ENCODE data around the gene NRXN3. TPM values are rescaled to one million over a fixed set of nuclear protein-coding genes. Genes with fewer than 3 reads are reported as not detected.
A peak's percentile ranks its signal among the peaks of the same experiment; 100 is the strongest.

The NRXN3 gene
- polyA plus RNA-seq, 1 of the 3 experiments (the other 2 are of a cell fraction), result 1.6 TPM

- Histone ChIP-seq H3K27ac (ENCODE audit: low read depth in 2 of 2, low read length in 1 of 2) (peak overlapping the region; percentile 64 to 91; a peak in 3 of 4 replicates), H3K4me2 (peak overlapping the region; percentile 36; the same call in 1 of the 2 replicates), H3F3A (replicated peaks; ENCODE audit: insufficient read depth) (peaks cover 15% of the 10 kb centered on the region), H3K9me2 (no peaks in the 10 kb centered on the region), H2AFZ (ENCODE audit: low read depth) (no peak overlapping the region), H3K36me3 (replicated peaks in 1 of 2; ENCODE audit: control insufficient read depth in 1 of 2, insufficient read depth in 2 of 2, low read length in 1 of 2) (no peaks in the 10 kb centered on the region), H3K9ac (peak overlapping the region; percentile 16; the same call in 1 of the 2 replicates), H3K79me2 (ENCODE audit: insufficient read depth) (no peaks in the 10 kb centered on the region), H3K4me1 (ENCODE audit: control insufficient read depth in 1 of 2, insufficient read depth in 2 of 2, low read depth in 1 of 2, low read length in 1 of 2) (no peaks in the 10 kb centered on the region; a peak in 1 of 4 replicates), H3K4me3 (ENCODE audit: low read depth in 2 of 2, low read length in 1 of 2) (no peak overlapping the region), H4K20me1 (ENCODE audit: insufficient read depth) (no peaks in the 10 kb centered on the region), H3K9me3 (no peaks in the 10 kb centered on the region), H3K27me3 (ENCODE audit: insufficient read depth) (no peaks in the 10 kb centered on the region)
- ChIA-PET POLR2A (no interaction called here), CTCF (interaction anchor here (1.9 kb wide), 1 partner anchor 12 kb away, joined by 5 read pairs; no protein-coding TSS in a partner anchor)
- 3% methylated on average over 2 of the region's 2 CpGs for WGBS (ENCODE audit: low lambda C conversion rate)
- DNase-seq, result no peak
- TF ChIP-seq JUND (IDR thresholded peaks at IDR 0.05) (peak; percentile 98), RAD21 (IDR thresholded peaks at IDR 0.05; ENCODE audit: low read length) (no peak), REST (IDR thresholded peaks at IDR 0.05; ENCODE audit: low read depth, low read length) (no peak), RFX5 (IDR thresholded peaks at IDR 0.05; ENCODE audit: low read length) (no peak), FOSL2 (IDR thresholded peaks at IDR 0.05; ENCODE audit: borderline replicate concordance, low read depth) (peak; percentile 79), EP300 (IDR thresholded peaks at IDR 0.05; ENCODE audit: borderline replicate concordance in 1 of 2, low read depth in 1 of 2, low read length in 1 of 2) (peak; percentile 42 to 95; a peak in 2 of 4 replicates), CHD2 (IDR thresholded peaks at IDR 0.05; ENCODE audit: low read length, partially characterized antibody) (no peak), GATA2 (CRISPR knock-in tag; IDR thresholded peaks at IDR 0.05) (no peak), RXRA (IDR thresholded peaks at IDR 0.05; ENCODE audit: borderline replicate concordance, low read depth) (peak; percentile 60; the same call in 1 of the 2 replicates), USF1 (IDR thresholded peaks at IDR 0.05; ENCODE audit: borderline replicate concordance, low read depth) (no peak), YY1 (IDR thresholded peaks at IDR 0.05; ENCODE audit: low read depth) (no peak), NFIC (IDR thresholded peaks at IDR 0.05; ENCODE audit: borderline replicate concordance) (peak; percentile 64; the same call in 1 of the 2 replicates), FOXM1 (IDR thresholded peaks at IDR 0.05; ENCODE audit: low read depth) (peak; percentile 86; the same call in 1 of the 2 replicates), TCF12 (IDR thresholded peaks at IDR 0.05) (peak; percentile 98), RCOR1 (IDR thresholded peaks at IDR 0.05; ENCODE audit: low read length) (no peak), SMC3 (IDR thresholded peaks at IDR 0.05; ENCODE audit: low read depth, low read length) (no peak), ELF1 (IDR thresholded peaks at IDR 0.05) (no peak), TAF1 (IDR thresholded peaks at IDR 0.05; ENCODE audit: borderline replicate concordance, low read depth, low read length) (no peak), NRF1 (IDR thresholded peaks at IDR 0.05; ENCODE audit: low read depth, low read length) (no peak), TEAD4 (IDR thresholded peaks at IDR 0.05; ENCODE audit: borderline replicate concordance, insufficient read depth) (peak; percentile 89), USF2 (IDR thresholded peaks at IDR 0.05; ENCODE audit: borderline replicate concordance, low read depth, low read length) (no peak), MXI1 (IDR thresholded peaks at IDR 0.05; ENCODE audit: low read depth, low read length) (no peak), CTCF (IDR thresholded peaks at IDR 0.05) (no peak), MAX (IDR thresholded peaks at IDR 0.05; ENCODE audit: low read depth) (no peak), POLR2AphosphoS5 (IDR thresholded peaks at IDR 0.05; ENCODE audit: low read depth, low read length) (peak; percentile 74; the same call in 1 of the 2 replicates), MEF2A (IDR thresholded peaks at IDR 0.05; ENCODE audit: borderline replicate concordance, low read depth) (peak; percentile 82)
Observed at GRCh38 chr14:78921856-78922255, 751.7 kb downstream of the NRXN3 start.

All from SK-N-SH (cell line).